NCI-H1930 (cell line): ENCODE results near the gene HAT1.
"Not testable (repeated sequence)": the region's sequence is repeated elsewhere in the genome, so short reads cannot be mapped to it uniquely, and the experiment has no call there.

Source experiments
- DNase-seq, 2 experiments: peaks; one replicate each; lab custom pipeline; 2025; lab: John Stamatoyannopoulos, UW

The HAT1 gene

GRCh38 chr2:171922230-171923022, at the start of gene HAT1:
TSS of gene HAT1 (plus strand) at chr2:171922461. CDS start at chr2:171922501, 40 bp downstream.
- DNase-seq = peak; percentile 97 to 98

DNA sequence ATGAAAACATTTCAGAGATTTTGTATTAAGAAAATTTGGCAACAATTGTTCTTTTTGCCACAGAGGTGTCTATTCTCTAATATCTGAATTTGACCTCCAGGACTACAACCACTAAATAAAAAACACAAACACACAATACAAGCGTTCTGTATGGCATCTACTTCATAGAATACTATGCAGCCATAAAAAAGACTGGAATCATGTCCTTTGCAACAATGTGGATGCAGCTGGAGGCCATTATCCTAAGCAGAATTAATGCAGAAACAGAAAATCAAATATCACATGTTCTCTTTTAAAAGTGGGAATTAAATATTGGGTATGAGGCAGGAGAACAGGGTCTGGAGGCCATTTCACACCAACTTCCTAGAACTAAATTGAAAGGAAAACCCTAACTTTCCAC, 47.7 kb upstream of the HAT1 start:
- DNase-seq = no peak

- no peak for DNase-seq
These were observed 47.3 kb upstream of the HAT1 start for GRCh38 chr2:171874963-171875362.

GRCh38 chr2:171878481-171878993, 43.7 kb upstream of the HAT1 start:
- peak; percentile 54 to 58 for DNase-seq

DNA sequence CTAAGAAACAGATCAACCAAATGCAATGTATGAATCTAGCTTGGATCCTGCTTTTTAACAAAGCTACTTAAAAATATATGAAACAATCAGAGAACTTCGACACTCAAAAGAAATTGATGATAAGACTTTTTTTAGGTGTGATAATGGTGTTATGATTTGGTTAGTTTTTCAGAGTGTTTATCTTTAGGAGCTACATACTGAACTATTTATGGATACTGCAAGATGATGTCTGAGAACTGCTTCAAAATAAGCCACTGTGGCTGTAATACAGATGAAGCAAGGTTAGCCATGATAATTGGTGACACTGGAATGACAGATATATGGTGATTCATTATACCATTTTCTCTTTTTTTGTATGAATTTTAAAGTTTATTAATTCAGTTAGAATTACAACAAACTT, 42.4 kb upstream of the HAT1 start:
- no peak for DNase-seq

DNA sequence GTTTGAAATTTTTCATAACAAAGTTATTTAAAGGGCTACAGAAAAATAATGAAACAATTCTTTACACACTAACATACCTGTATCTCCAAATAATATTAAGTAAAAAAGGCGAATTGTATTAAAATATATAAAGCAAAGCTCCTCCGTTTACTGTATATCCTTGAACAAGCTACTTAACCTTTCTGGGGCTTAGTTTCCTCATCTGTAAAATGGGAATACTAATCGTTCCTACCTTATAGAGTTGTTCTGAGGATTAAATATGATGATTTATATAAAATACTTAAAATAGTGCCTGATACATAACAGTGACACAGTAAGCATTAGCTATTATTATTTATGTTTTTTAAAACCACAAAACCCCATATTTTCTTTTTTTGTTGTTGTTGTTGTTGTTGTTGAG, 41.5 kb upstream of the HAT1 start:
- no peak for DNase-seq

GRCh38 chr2:171882089-171882769, 40.0 kb upstream of the HAT1 start:
- DNase-seq = no peak

- DNase-seq = no peak
These were observed 38.9 kb upstream of the HAT1 start for GRCh38 chr2:171883275-171883893.

DNA sequence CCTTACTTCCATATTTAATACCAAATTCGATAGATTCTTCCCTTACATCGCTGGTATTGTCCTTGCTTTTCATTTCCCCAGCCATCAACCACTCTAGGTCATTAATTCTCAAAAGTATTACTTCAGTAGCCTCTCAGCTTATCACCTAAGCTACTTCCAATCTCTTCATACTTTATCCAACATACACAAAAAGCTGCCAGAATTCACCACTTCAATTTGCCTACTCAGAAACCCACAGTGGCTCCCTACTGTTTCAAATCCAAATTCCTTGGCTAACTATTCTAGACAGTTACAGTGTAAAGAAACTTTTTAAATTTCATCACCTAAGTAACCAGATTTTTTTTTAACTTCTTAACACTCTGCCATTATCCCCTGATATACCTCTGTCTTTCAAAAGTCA, 32.9 kb upstream of the HAT1 start:
- DNase-seq = no peak

- no peak for DNase-seq
These were observed 32.5 kb upstream of the HAT1 start for GRCh38 chr2:171889808-171890207.

- no peak for DNase-seq
These were observed 29.0 kb upstream of the HAT1 start for GRCh38 chr2:171893196-171893823.

DNA sequence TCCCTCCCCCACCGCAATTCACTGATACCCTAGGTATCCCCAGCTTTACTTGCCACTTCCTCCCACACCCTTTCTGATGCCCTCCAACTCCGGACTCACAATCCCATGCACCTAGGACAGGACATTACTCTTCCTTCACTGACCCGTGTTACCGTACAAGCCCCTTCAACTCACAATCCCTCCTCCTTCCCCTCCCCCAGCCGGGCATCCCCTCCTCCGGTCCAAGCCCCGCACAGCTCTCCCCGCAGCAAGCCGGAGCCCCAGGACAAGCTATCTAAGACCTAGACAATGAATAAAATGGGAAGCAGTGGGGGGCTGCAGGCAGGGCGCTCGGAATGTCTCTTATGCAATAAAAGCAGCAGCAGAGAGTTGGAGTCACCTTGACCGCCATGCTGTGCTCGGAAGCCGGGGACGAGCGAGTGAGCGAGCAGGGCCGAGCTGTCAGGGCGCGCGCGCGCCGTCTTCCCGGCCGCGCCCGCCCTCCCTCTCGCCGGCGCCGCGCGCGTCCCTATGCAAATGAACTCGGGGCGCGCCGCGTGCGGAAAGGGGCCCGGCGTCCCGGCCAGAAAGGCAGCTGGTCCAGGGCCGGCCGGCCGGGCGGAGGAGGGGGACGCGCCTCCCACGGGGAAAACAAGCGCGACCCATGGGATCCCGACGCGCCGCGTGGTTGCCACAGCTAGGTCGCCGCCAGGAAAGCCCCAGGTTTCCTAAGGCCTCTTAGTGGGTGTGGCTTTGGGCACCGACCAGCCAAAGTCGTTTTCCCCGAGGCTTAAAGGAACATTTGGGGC, 28.2 kb upstream of the HAT1 start, which contains the start of gene SLC25A12:
Gene SLC25A12 (minus strand): TSS at position 421 of the 788 bp plus-strand sequence. CDS start 30 bp downstream, at position 391.
- peak; percentile 67 to 86 for DNase-seq

- DNase-seq = no peak
These were observed 27.7 kb upstream of the HAT1 start for GRCh38 chr2:171894612-171894947.

- no peak for DNase-seq
These were observed 26.5 kb upstream of the HAT1 start for GRCh38 chr2:171895786-171896185.

DNA sequence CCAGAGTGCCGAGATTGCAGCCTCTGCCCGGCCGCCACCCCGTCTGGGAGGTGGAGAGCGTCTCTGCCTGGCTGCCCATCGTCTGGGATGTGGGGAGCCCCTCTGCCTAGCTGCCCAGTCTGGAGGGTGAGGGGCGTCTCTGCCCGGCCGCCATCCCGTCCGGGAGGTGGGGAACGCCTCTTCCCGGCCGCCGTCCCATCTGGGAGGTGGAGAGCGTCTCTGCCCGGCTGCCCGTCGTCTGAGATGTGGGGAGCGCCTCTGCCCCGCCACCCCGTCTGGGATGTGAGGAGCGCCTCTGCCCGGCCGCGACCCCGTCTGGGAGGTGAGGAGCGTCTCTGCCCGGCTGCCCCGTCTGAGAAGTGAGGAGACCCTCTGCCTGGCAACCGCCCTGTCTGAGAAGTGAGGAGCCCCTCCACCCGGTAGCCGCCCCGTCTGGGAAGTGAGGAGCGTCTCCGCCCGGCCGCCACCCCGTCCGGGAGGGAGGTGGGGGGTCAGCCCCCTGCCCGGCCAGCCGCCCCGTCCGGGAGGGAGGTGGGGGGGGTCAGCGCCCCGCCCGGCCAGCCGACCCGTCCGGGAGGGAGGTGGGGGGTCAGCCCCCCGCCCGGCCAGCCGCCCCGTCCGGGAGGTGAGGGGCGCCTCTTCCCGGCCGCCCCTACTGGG, 22.5 kb upstream of the HAT1 start:
- DNase-seq = not testable (repeated sequence)

GRCh38 chr2:171902840-171903420, 19.3 kb upstream of the HAT1 start:
- no peak for DNase-seq

GRCh38 chr2:171908235-171908634, 14.0 kb upstream of the HAT1 start:
- no peak for DNase-seq

GRCh38 chr2:171909266-171909665, 13.0 kb upstream of the HAT1 start:
- no peak for DNase-seq

DNA sequence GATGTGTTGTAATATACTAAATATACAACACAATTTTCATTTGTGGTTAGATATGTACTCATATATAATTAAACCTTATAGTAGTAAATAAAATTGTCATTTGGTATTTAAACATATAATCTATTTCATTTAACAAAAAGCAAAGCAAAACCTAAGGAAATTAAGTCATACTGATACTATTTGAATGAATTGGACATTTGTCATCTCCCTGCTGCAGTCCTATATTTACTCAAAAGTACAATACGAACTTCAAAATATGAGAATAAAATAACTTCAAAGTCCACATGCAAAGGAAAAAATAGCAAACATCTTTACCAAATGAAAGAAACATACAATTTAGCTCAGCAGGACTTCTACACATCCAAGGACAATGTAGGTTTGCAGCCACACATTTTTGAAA, 11.8 kb upstream of the HAT1 start:
- no peak for DNase-seq

GRCh38 chr2:171913517-171913916, 8.7 kb upstream of the HAT1 start:
- DNase-seq = no peak

DNA sequence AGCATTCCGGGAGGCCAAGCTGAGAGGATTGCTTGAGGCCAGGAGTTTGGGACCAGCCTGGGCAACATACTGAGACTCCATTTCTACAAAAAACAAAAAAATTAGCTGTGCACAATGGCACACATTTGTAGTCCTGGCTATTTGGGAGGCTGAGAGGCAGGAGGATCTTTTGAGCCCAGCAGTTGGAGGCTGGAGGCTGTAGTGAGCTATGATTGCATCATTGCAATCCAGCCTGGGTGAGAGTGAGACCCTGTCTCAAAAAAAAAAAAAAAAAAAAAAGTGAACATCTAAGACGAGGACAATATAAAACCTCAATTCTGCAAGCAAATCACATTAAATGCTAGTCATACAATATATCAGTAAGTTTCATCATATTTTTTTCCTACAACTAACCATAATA, 2.8 kb upstream of the HAT1 start:
- DNase-seq = no peak
